Measurements from ENCODE around the gene ZNF536.

The ZNF536 gene

GRCh38 chr19:30353394-30353945, 18.7 kb upstream of the ZNF536 start:
- TF ChIP-seq CTCF (IDR thresholded peaks at IDR 0.05) (no peak), ZFX (IDR thresholded peaks at IDR 0.05; ENCODE audit: borderline replicate concordance) (no peak)

GRCh38 chr19:30355586-30355985, 16.6 kb upstream of the ZNF536 start:
- TF ChIP-seq CTCF (IDR thresholded peaks at IDR 0.05) (no peak), ZFX (IDR thresholded peaks at IDR 0.05; ENCODE audit: borderline replicate concordance) (no peak)
- no peak overlapping the region for H3K27ac ChIP-seq

More at GRCh38 chr19:30353394-30353945, 18.7 kb upstream of the ZNF536 start:
- no peak overlapping the region for H3K27ac ChIP-seq

- H3K27ac ChIP-seq, result no peak overlapping the region
Measured at GRCh38 chr19:30356951-30357579, 15.1 kb upstream of the ZNF536 start.

GRCh38 chr19:30357580-30357954, 14.6 kb upstream of the ZNF536 start:
- H3K27ac ChIP-seq, result no peak overlapping the region
- no peak for TF ChIP-seq ZFX (IDR thresholded peaks at IDR 0.05; ENCODE audit: borderline replicate concordance)
- TF ChIP-seq CTCF (IDR thresholded peaks at IDR 0.05), result no peak

More at GRCh38 chr19:30356951-30357579, 15.1 kb upstream of the ZNF536 start:
- TF ChIP-seq CTCF (IDR thresholded peaks at IDR 0.05), result no peak
- TF ChIP-seq ZFX (IDR thresholded peaks at IDR 0.05; ENCODE audit: borderline replicate concordance), result no peak

GRCh38 chr19:30358319-30358718, 13.9 kb upstream of the ZNF536 start:
- H3K27ac ChIP-seq, result no peak overlapping the region
- no peak for TF ChIP-seq ZFX (IDR thresholded peaks at IDR 0.05; ENCODE audit: borderline replicate concordance)
- TF ChIP-seq CTCF (IDR thresholded peaks at IDR 0.05), result no peak

- TF ChIP-seq CTCF (IDR thresholded peaks at IDR 0.05), result no peak
- TF ChIP-seq ZFX (IDR thresholded peaks at IDR 0.05; ENCODE audit: borderline replicate concordance), result no peak
- no peak overlapping the region for H3K27ac ChIP-seq
Measured at GRCh38 chr19:30358821-30359580, 13.2 kb upstream of the ZNF536 start.

- H3K27ac ChIP-seq, result no peak overlapping the region
- TF ChIP-seq ZFX (IDR thresholded peaks at IDR 0.05; ENCODE audit: borderline replicate concordance) (no peak), CTCF (IDR thresholded peaks at IDR 0.05) (no peak)
Measured at GRCh38 chr19:30359936-30360335, 12.2 kb upstream of the ZNF536 start.
